ENCODE data around the gene FARS2. TPM values are rescaled to one million over a fixed set of nuclear protein-coding genes. Genes with fewer than 3 reads are reported as not detected.
A peak's percentile ranks its signal among the peaks of the same experiment; 100 is the strongest.

Gene FARS2
- total and polyA plus RNA-seq, 8 donors, result 15.1 to 20.3 (median 17.9) TPM

DNA sequence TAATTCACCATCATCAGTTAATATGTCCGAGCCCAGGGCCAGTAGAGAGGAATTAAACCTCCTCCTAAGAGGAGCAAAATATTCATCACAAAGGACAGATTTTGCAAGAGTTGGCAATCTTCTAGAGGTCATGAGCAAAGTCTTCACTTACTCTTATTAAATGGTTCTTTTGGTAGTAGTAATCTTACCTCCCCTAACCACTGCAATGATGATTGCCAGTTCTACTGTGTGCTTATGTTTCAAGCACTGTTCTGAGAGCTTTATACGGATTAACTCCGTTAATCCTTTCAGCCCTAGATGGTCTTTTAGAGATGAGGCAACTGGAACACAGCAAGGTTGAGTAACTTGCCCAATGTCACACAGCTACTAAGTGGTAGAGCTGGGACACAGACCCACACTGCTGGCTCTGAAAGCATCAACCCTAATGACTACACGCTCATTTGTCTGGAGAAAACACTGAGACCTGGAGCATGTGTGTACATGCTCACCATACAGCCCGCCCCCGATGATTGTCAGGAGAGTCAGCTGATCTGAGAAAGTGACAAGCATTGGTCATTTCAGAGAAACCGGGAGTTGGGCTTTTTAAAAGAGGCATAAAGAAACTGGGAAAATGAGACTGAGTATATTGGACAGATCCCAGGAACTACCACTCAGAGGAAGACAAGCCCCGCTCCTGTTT is 469.4 kb downstream of the FARS2 start:
- no peaks in the 10 kb centered on the region for H3K9me3 ChIP-seq
- no peak overlapping the region for H3K4me3 ChIP-seq
- ATAC-seq (peak; percentile 13), DNase-seq (peak in 1 of 4 donors; percentile 33)
- H3K4me1 ChIP-seq, result no peaks in the 10 kb centered on the region
- H3K36me3 ChIP-seq, result no peaks in the 10 kb centered on the region
- no peak overlapping the region for H3K27ac ChIP-seq
- TF ChIP-seq, protein P1, sequence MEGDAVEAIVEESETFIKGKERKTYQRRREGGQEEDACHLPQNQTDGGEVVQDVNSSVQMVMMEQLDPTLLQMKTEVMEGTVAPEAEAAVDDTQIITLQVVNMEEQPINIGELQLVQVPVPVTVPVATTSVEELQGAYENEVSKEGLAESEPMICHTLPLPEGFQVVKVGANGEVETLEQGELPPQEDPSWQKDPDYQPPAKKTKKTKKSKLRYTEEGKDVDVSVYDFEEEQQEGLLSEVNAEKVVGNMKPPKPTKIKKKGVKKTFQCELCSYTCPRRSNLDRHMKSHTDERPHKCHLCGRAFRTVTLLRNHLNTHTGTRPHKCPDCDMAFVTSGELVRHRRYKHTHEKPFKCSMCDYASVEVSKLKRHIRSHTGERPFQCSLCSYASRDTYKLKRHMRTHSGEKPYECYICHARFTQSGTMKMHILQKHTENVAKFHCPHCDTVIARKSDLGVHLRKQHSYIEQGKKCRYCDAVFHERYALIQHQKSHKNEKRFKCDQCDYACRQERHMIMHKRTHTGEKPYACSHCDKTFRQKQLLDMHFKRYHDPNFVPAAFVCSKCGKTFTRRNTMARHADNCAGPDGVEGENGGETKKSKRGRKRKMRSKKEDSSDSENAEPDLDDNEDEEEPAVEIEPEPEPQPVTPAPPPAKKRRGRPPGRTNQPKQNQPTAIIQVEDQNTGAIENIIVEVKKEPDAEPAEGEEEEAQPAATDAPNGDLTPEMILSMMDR (IDR thresholded peaks at IDR 0.05), result no peak
- H3K27me3 ChIP-seq, result no peaks in the 10 kb centered on the region
- intact Hi-C loops (cut with DNase I), result no loop called here

GRCh38 chr6:5731435-5731834 is 470.1 kb downstream of the FARS2 start:
- Histone ChIP-seq H3K4me3 (no peak overlapping the region), H3K4me1 (no peaks in the 10 kb centered on the region), H3K27me3 (no peaks in the 10 kb centered on the region), H3K36me3 (no peaks in the 10 kb centered on the region), H3K27ac (no peak overlapping the region), H3K9me3 (no peaks in the 10 kb centered on the region)
- DNase-seq, result no peak
- intact Hi-C loops (cut with DNase I), result no loop called here
- TF ChIP-seq, protein P1 (IDR thresholded peaks at IDR 0.05), result no peak
- no peak for ATAC-seq

- intact Hi-C loops (cut with DNase I), result no loop called here
- TF ChIP-seq, protein P1 (IDR thresholded peaks at IDR 0.05), result no peak
Observed at GRCh38 chr6:5732496-5732895, 471.2 kb downstream of the FARS2 start.

DNA sequence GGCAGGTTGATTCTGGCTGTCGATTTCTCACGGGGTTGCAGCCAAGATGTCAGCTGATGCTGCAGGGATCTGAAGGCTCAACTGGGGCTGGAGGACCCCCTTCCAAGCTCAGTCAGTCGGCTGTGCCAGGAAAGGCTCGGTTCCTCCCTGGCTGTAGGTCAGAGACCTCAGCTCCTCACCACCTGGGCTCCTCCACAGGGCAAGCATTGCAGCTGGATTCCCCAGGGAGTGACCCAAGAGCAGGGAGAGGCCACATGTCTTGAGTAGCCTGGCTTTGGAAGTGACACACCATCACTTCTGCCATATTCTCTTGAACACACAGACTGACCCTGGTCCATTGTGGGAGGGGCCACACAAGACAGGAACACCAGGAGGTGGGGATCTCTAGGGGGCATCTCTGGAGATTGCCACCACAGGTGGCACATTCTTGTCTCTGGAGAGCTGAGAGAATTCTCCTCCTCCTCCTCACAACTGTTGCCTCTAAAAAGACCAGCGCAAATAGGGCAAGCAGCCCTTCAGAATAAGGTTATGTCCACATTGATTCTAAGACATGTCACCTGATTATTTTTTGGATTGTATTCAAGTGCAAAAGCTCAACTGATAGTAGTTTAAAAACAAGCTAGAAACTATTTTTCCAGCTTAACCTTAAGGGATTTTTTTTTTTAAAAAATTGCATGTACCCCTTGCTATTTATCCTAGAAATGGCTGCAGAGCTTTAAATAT is 474.9 kb downstream of the FARS2 start:
- intact Hi-C loops (cut with DNase I), result no loop called here
- H3K36me3 ChIP-seq, result no peaks in the 10 kb centered on the region
- H3K27me3 ChIP-seq, result no peaks in the 10 kb centered on the region
- no peaks in the 10 kb centered on the region for H3K4me1 ChIP-seq
- DNase-seq (no peak), ATAC-seq (no peak)
- H3K27ac ChIP-seq, result no peak overlapping the region
- TF ChIP-seq, protein P1 (IDR thresholded peaks at IDR 0.05), result no peak
- H3K9me3 ChIP-seq, result no peaks in the 10 kb centered on the region
- H3K4me3 ChIP-seq, result no peak overlapping the region

More at GRCh38 chr6:5732496-5732895, 471.2 kb downstream of the FARS2 start:
- ATAC-seq, result no peak
- H3K27me3 ChIP-seq, result no peaks in the 10 kb centered on the region
- DNase-seq, result no peak
- no peaks in the 10 kb centered on the region for H3K9me3 ChIP-seq
- H3K27ac ChIP-seq, result no peak overlapping the region
- H3K4me1 ChIP-seq, result no peaks in the 10 kb centered on the region
- no peak overlapping the region for H3K4me3 ChIP-seq
- no peaks in the 10 kb centered on the region for H3K36me3 ChIP-seq

- Histone ChIP-seq H3K36me3 (no peaks in the 10 kb centered on the region), H3K27ac (no peak overlapping the region), H3K4me3 (no peak overlapping the region), H3K9me3 (no peaks in the 10 kb centered on the region), H3K4me1 (no peaks in the 10 kb centered on the region), H3K27me3 (no peaks in the 10 kb centered on the region)
- ATAC-seq (no peak), DNase-seq (no peak)
- intact Hi-C loops (cut with DNase I), result no loop called here
- TF ChIP-seq, protein P1 (IDR thresholded peaks at IDR 0.05), result no peak
Observed at GRCh38 chr6:5737460-5737859, 476.1 kb downstream of the FARS2 start.
